Esophagus muscularis mucosa (tissue), 4 donors: ENCODE results near the gene EIF4G3. TPM values are rescaled to one million over a fixed set of nuclear protein-coding genes. Genes with fewer than 3 reads are reported as not detected.

Experiments
- DNase-seq: peaks from one replicate; pipeline ENCODE4 v3.0.0-alpha.2; 2017; ENCODE audit errors: extremely low spot score
- H3K27ac ChIP-seq, 4 donors: fragments of 200-600 bp; sonication (generic); replicated peaks in 1 of 4; 1 replicate in 3 of 4; 2 replicates in 1 of 4; pipeline ENCODE4 v1.5.1; 2016 to 2019; ENCODE audit warnings: mild to moderate bottlenecking in 1 of 4
- H3K27me3 ChIP-seq, 4 donors: fragments of 200-600 bp; sonication (generic); one replicate each; pipeline versions ENCODE4 v1.5.1 to v1.6.0; 2016 to 2019
- H3K36me3 ChIP-seq, 4 donors: fragments of 200-600 bp; sonication (generic); one replicate each; pipeline ENCODE4 v1.5.1; 2016 to 2019
- H3K4me1 ChIP-seq, 4 donors: fragments of 200-600 bp; sonication (generic); one replicate each; pipeline ENCODE4 v1.5.1; 2016 to 2019
- H3K4me3 ChIP-seq, 4 donors: fragments of 200-600 bp; sonication (generic); 1 replicate in 2 of 4; 2 replicates in 2 of 4; pipeline ENCODE4 v1.5.1; 2016 to 2019; ENCODE audit warnings: mild to moderate bottlenecking in 4 of 4, moderate library complexity in 1 of 4
- H3K9me3 ChIP-seq, 4 donors: fragments of 200-600 bp; sonication (generic); 1 replicate in 3 of 4; 2 replicates in 1 of 4; pipeline ENCODE4 v1.5.1; 2016 to 2019
- EP300 ChIP-seq: sonication (generic); formaldehyde crosslinking; IDR thresholded peaks from one replicate; pipeline ENCODE4 v1.6.1; 2017; ENCODE audit warnings: antibody characterized with exemption
- POLR2A ChIP-seq: fragments of 450-650 bp; IDR thresholded peaks from one replicate; pipeline ENCODE4 v1.6.1; 2017; ENCODE audit warnings: antibody characterized with exemption, moderate library complexity, mild to moderate bottlenecking, low read depth
- POLR2AphosphoS5 ChIP-seq, 2 donors: sonication (generic); formaldehyde crosslinking; IDR thresholded peaks; one replicate each; pipeline ENCODE4 v1.6.1; 2017; ENCODE audit warnings: antibody characterized with exemption in 2 of 2
- WGBS: methylation state at CpG from one replicate; pipeline ENCODE4 v1.1.5; 2018; 5-methylcytosine and 5-hydroxymethylcytosine counted together
- intact Hi-C: fragments of 100-400 bp; cut with DNase I; formaldehyde crosslinking; loops from one replicate; pipeline ENCODE4 v1.15.1; 2023
- total RNA-seq, 4 donors: library from RNA; depleted of rRNA; stranded (reverse); fragments of >200 nt; gene quantifications; one replicate each; pipeline versions ENCODE4 v1.1.0 to v1.2.1, GENCODE V29; 2016
- TF ChIP-seq, protein P1 (sequence below), 3 experiments: fragments of 200-600 bp in 2 of 3; fragments of 450-650 bp in 1 of 3; sonication (generic) in 2 of 3; IDR thresholded peaks; one replicate each; pipeline ENCODE4 v1.5.1; 2017 to 2019; ENCODE audit warnings: antibody characterized with exemption in 3 of 3, mild to moderate bottlenecking in 2 of 3, moderate library complexity in 1 of 3

The EIF4G3 gene
- total RNA-seq, 4 donors from 2014 or later: 43.7 to 64.0 (median 62.2) TPM

DNA sequence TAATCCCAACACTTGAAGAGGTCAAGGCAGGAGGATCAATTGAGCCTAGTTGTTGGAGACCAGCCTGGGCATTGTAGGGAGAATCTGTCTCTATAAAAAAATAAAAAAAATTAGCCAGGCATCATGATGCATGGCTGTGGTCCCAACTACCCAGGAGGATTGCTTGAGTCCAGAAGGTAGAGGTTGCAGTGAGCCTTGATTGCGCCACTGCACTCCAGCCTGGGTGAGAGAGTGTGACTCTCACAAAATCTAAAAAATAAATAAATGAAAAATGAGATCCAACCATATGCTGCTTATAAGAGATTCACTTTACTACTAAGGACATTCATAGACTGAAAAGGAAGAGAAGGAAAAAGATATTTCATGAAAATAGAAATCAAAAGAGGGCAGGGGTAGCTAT lies 342.5 kb downstream of the EIF4G3 start:
- DNase-seq: no peak
- no peaks in the 10 kb centered on the region for H3K9me3 ChIP-seq
- intact Hi-C loops: no loop called here
- peaks cover 0 to 14% (median 9%) of the 10 kb centered on the region in 4 donors for H3K36me3 ChIP-seq
- no peaks in the 10 kb centered on the region for H3K27me3 ChIP-seq
- H3K4me3 ChIP-seq: no peak overlapping the region
- H3K27ac ChIP-seq: no peak overlapping the region
- TF ChIP-seq POLR2AphosphoS5 (IDR thresholded peaks at IDR 0.05) (no peak), POLR2A (no peak), EP300 (no peak)
- TF ChIP-seq, protein P1, sequence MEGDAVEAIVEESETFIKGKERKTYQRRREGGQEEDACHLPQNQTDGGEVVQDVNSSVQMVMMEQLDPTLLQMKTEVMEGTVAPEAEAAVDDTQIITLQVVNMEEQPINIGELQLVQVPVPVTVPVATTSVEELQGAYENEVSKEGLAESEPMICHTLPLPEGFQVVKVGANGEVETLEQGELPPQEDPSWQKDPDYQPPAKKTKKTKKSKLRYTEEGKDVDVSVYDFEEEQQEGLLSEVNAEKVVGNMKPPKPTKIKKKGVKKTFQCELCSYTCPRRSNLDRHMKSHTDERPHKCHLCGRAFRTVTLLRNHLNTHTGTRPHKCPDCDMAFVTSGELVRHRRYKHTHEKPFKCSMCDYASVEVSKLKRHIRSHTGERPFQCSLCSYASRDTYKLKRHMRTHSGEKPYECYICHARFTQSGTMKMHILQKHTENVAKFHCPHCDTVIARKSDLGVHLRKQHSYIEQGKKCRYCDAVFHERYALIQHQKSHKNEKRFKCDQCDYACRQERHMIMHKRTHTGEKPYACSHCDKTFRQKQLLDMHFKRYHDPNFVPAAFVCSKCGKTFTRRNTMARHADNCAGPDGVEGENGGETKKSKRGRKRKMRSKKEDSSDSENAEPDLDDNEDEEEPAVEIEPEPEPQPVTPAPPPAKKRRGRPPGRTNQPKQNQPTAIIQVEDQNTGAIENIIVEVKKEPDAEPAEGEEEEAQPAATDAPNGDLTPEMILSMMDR (IDR thresholded peaks at IDR 0.05): no peak
- WGBS: 100% methylated on average over 1 of the region's 1 CpG
- no peaks in the 10 kb centered on the region for H3K4me1 ChIP-seq

DNA sequence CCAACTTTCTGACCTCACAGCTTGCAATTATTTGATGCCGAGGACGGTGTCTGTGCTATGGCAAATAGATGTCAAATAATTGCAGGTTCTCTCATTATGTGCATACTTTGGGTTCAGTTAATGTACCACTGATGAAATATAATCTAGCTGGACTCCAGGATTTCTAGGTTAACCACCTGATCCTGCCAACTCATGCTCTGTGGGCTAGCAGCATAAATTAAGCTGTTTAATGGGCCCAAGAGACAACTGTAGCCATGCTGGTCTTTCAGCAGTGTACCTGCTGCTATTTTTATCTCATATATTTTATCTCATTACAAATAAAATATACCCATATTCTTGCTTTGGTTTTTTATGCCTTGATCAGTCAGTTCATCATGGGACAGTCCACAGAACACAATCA lies 346.3 kb downstream of the EIF4G3 start:
- TF ChIP-seq POLR2AphosphoS5 (IDR thresholded peaks at IDR 0.05) (no peak), POLR2A (no peak), EP300 (no peak)
- TF ChIP-seq, protein P1 (IDR thresholded peaks at IDR 0.05): no peak
- Histone ChIP-seq H3K9me3 (no peaks in the 10 kb centered on the region), H3K36me3 (peaks cover 0 to 23% (median 13%) of the 10 kb centered on the region in 4 donors), H3K4me3 (no peak overlapping the region), H3K27ac (no peak overlapping the region), H3K27me3 (no peaks in the 10 kb centered on the region), H3K4me1 (no peaks in the 10 kb centered on the region)
- 100% methylated on average over 2 of the region's 2 CpGs for WGBS
- no peak for DNase-seq
- intact Hi-C loops: no loop called here

DNA sequence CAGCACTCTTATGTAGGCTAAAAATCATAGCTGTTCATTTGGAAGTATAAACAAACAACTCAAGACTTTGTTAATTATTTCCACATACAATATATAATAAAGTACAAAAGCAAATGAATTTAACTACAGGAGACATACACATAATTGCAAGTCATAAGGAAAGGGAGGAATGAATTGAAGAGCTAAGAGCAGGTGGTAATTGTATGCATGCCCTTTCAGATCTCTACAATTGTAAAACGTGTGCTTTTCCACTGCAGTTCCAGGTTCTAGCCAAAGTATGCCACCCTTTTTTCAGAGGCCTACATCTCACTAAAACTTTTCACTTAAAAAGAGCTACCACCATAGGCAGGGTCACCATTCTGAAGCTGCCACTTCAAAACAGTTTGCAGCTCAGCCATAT lies 346.8 kb downstream of the EIF4G3 start:
- 81% methylated on average over 1 of the region's 1 CpG for WGBS
- H3K4me1 ChIP-seq: no peaks in the 10 kb centered on the region
- no peak for DNase-seq
- TF ChIP-seq, protein P1 (IDR thresholded peaks at IDR 0.05): no peak
- TF ChIP-seq POLR2A (no peak), POLR2AphosphoS5 (IDR thresholded peaks at IDR 0.05) (no peak), EP300 (no peak)
- no peaks in the 10 kb centered on the region for H3K9me3 ChIP-seq
- no peaks in the 10 kb centered on the region for H3K27me3 ChIP-seq
- no peak overlapping the region for H3K4me3 ChIP-seq
- intact Hi-C loops: no loop called here
- no peak overlapping the region for H3K27ac ChIP-seq
- H3K36me3 ChIP-seq: peaks cover 0 to 23% (median 13%) of the 10 kb centered on the region in 4 donors

DNA sequence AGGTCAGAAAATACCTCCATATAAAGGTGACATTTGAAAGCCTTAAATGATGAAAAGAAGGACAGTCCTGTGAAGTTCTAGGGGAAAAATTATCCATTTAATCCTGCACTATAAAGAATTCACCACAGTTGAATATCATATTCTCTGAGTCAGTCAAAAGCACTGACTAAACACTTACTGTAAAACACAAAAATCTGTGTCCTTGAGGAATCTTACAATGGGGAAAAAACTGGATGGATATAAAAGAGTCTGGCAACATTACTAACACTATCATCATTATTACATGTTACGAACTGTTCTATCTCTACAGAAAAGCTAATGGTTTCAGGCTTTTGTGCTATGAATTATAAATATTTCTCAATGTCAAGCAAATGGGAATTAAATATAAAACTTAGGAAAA lies 347.2 kb downstream of the EIF4G3 start:
- DNase-seq: no peak
- intact Hi-C loops: no loop called here
- Histone ChIP-seq H3K9me3 (no peaks in the 10 kb centered on the region), H3K4me3 (no peak overlapping the region), H3K4me1 (no peaks in the 10 kb centered on the region), H3K36me3 (peaks cover 2 to 26% (median 14%) of the 10 kb centered on the region in 4 donors), H3K27ac (no peak overlapping the region), H3K27me3 (no peaks in the 10 kb centered on the region)
- TF ChIP-seq POLR2A (no peak), EP300 (no peak), POLR2AphosphoS5 (IDR thresholded peaks at IDR 0.05) (no peak)
- TF ChIP-seq, protein P1 (IDR thresholded peaks at IDR 0.05): no peak
- 77% methylated on average over 1 of the region's 1 CpG for WGBS

DNA sequence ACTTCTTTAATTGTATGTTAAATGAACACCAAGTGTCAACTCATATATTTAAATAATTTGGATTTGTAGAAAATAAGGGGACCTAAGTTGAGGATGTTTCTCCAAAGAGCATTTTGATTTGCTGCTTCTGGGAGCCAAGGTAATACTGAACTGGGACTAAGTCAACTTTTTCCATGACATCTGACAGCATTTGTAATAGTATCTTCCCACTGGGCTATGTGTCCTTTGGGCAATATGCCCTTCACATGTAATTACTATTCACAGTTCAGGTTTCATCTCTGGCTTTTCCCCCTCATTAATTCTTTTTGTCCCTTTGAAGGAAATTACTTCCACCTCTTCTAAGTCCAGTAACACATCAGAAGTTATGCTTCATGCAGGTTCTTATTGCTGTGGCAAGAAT lies 352.9 kb downstream of the EIF4G3 start:
- no peak for DNase-seq
- H3K27ac ChIP-seq: no peak overlapping the region
- TF ChIP-seq POLR2A (no peak), EP300 (no peak), POLR2AphosphoS5 (IDR thresholded peaks at IDR 0.05) (no peak)
- no peaks in the 10 kb centered on the region for H3K9me3 ChIP-seq
- intact Hi-C loops: no loop called here
- no peaks in the 10 kb centered on the region for H3K4me1 ChIP-seq
- peaks cover 13 to 67% (median 31%) of the 10 kb centered on the region in 4 donors for H3K36me3 ChIP-seq
- H3K27me3 ChIP-seq: no peaks in the 10 kb centered on the region
- H3K4me3 ChIP-seq: no peak overlapping the region
